NCI-H345 (cell line): Measurements from ENCODE around the gene DNAJC22.
"Not testable (repeated sequence)": the region's sequence is repeated elsewhere in the genome, so short reads cannot be mapped to it uniquely, and the experiment has no call there.

Source experiments
- DNase-seq: peaks from one replicate; lab custom pipeline; 2025; lab: John Stamatoyannopoulos, UW

DNAJC22 gene

GRCh38 chr12:49346659-49347310, at the start of gene DNAJC22:
Gene DNAJC22 (plus strand): TSS chr12:49346888. CDS start chr12:49348873, 1,985 bp downstream.
- DNase-seq, result no peak

GRCh38 chr12:49297695-49298060, 49.0 kb upstream of the DNAJC22 start:
- no peak for DNase-seq

GRCh38 chr12:49298160-49298559, 48.5 kb upstream of the DNAJC22 start:
- DNase-seq, result no peak

DNA sequence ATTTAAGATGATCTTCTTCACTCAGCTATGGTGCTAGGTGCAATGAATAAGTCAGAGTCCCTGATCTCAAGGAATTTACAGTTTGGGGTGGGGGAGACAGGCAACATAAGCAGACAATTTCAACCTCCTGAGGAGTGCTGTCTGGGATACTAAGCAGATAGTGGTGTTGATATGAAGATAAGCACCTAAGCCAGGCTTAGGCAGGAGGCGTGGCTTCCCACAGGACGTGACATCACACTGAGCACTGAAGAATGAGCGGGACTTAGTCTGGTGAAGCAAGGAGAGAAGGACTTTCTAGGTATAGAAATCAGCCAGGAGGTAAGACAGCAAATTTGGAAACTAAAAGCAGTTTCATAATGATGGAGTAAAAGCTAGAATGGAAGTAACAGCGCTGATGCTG, 44.9 kb upstream of the DNAJC22 start:
- DNase-seq, result no peak

- no peak for DNase-seq
Observed at GRCh38 chr12:49304161-49304560, 42.5 kb upstream of the DNAJC22 start.

DNA sequence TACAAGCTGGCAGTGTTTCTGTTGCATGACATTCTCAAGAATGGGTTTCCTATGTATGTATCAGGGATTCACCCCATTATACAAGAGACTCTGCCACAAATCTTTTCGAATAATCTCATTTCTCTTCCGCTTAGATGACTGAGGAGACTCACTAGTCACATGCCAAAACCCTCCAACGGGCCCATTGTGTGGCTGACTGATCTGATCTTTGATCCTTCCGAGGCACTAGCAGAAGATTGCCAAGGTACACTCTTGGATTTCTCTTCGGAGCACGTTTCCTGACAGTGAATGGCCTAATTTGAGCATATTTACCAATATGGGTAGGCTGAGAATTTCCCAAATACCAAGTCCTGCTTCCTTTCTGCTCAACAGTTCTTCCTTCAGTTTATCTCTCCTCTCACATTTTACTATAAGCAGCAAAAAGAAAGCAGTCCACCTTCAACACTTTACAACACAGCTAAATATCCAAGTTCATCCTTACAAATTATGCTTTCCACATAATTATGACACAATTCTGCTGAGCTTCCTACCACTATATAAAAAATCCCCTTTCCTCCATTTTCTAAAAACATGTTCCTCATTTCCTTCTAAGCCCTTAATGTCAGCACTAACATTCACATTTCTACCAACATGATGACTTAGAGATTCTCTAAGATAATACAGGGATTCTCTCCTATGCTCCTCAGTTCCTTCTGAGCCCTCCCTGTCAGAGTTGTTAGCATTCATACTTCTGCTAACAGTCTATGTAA, 40.8 kb upstream of the DNAJC22 start:
- DNase-seq, result no peak

GRCh38 chr12:49309386-49309785, 37.3 kb upstream of the DNAJC22 start:
- no peak for DNase-seq

DNA sequence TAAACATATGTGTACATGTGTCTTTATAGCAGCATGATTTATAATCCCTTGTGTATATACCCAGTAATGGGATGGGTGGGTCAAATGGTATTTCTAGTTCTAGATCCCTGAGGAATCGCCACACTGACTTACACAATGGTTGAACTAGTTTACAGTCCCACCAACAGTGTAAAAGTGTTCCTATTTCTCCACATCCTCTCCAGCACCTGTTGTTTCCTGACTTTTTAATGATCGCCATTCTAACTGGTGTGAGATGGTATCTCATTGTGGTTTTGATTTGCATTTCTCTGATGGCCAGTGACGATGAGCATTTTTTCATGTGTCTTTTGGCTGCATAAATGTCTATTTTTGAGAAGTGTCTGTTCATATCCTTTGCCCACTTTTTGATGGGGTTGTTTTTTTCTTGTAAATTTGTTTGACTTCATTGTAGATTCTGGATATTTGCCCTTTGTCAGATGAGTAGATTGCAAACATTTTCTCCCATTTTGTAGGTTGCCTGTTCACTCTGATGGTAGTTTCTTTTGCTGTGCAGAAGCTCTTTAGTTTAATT, 36.2 kb upstream of the DNAJC22 start:
- DNase-seq, result not testable (repeated sequence)

GRCh38 chr12:49314811-49315210, 31.9 kb upstream of the DNAJC22 start:
- no peak for DNase-seq

GRCh38 chr12:49317118-49317517, 29.6 kb upstream of the DNAJC22 start:
- DNase-seq, result not testable (repeated sequence)

DNA sequence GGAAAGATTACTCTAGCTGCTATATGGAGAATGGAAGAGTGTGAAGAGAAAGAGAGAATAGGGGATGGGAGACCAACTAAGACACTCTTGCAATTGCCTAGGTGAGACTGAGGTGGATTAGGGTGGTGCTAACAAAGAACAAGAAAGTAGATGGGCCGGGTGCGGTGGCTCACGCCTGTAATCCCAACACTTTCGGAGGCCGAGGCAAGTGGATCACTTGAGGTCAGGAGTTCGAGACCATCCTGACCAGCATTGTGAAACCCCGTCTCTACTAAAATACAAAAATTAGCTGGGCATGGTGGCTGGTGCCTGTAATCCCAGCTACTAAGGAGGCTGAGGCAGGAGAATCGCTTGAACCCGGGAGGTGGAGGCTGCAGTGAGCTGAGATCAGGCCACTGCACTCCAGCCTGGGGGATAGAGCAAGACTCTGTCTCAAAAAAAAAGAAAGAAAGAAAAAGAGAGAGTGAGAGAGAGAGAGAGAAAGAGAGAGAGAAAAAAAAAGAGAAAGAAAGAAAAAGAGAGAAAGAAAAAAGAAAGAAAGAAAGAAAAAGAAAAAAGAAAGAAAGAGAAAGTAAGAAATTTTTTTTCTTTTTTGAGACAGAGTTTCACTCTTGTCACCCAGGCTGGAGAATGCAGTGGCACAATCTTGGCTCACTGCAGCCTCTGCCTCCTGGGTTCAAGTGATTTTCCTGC, 26.1 kb upstream of the DNAJC22 start:
- DNase-seq, result not testable (repeated sequence)

DNA sequence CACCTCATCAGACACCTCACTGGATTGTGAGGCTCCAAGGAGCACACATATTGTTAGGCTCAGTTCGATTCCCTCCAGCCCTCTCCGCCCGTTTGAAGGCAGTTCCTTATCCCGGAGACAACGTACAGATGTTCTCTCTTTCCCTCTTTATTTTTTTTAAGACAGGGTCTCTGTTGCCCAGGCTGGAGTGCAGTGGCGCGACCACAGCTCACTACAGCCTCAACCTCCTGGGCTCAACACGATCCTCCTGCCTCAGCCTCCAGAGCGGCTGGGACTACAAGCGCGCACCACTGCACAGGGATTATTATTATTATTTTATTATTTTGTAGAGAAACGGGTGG, 24.4 kb upstream of the DNAJC22 start:
- no peak for DNase-seq

GRCh38 chr12:49322708-49323523, 23.8 kb upstream of the DNAJC22 start, which contains the start of gene TROAP:
Gene TROAP (plus strand): TSS chr12:49323255. CDS start chr12:49323609, 354 bp downstream.
- peak; percentile 90 for DNase-seq

- no peak for DNase-seq
Observed at GRCh38 chr12:49323524-49324097, 23.1 kb upstream of the DNAJC22 start.

GRCh38 chr12:49325606-49326005, 21.1 kb upstream of the DNAJC22 start:
- no peak for DNase-seq

GRCh38 chr12:49327368-49327767, 19.3 kb upstream of the DNAJC22 start:
- no peak for DNase-seq

DNA sequence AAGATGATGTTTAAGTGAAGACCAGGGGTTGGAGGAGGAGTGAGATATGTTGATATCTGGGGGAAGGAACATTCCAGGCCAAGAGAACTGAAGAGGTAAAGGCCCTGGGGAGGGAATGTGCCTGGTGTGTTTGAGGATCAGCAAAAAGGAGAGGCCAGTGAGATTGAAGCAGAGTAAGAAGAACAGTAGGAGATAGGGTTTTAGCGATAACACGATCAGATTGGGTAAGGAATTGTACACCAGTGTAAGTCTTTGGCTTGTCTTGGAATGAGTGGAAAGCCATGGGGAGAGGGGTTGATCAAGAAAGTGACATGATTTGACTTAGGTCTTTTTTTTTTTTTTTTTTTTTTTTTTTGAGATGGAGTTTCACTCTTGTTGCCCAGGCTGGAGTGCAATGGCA, 18.8 kb upstream of the DNAJC22 start:
- DNase-seq, result no peak

DNA sequence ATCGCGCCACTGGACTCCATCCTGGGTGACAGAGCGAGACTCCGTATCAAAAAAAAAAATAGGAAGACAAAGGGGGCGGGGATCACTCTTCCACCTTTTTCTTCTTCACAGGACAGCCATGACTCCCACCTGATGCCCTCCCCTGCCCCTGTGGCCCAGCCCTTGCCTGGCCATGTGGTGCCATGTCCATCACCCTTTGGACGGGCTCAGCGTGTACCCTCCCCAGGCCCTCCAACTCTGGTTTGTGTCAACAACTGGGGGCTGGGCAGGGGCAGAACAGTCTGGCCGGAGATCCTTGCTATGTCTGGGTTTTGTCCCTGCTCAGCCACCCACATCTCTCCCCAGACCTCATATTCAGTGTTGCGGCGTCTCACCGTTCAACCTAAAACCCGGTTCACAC, 17.9 kb upstream of the DNAJC22 start:
- no peak for DNase-seq

GRCh38 chr12:49330032-49330619, 16.6 kb upstream of the DNAJC22 start:
- DNase-seq, result no peak

DNA sequence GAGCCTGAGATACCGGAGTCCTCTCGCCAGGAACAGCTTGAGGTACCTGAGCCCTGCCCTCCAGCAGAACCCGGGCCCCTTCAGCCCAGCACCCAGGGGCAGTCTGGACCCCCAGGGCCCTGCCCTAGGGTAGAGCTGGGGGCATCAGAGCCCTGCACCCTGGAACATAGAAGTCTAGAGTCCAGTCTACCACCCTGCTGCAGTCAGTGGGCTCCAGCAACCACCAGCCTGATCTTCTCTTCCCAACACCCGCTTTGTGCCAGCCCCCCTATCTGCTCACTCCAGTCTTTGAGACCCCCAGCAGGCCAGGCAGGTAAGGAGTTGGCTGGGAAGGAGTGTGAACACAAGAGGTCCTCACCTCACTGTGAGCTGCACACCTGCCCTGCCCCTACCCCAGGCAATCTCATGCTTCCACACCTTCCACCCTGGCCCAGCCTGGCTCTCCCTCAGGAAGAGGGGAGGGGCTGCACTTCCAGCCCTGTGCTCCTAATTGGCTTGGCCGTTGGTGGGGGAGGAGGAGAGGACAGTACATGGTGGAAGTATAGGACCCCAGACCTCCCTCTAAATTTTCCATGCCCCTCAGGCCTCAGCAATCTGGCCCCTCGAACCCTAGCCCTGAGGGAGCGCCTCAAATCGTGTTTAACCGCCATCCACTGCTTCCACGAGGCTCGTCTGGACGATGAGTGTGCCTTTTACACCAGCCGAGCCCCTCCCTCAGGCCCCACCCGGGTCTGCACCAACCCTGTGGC, 15.9 kb upstream of the DNAJC22 start:
- no peak for DNase-seq
